Kasumi-1 (cell line): ENCODE measurements around the gene SPACDR.
A peak's percentile ranks its signal among the peaks of the same experiment; 100 is the strongest.

Experiments used
- DNase-seq, 2 experiments: peaks; one replicate each; lab custom pipeline; 2025; lab: John Stamatoyannopoulos, UW

The SPACDR gene

DNA sequence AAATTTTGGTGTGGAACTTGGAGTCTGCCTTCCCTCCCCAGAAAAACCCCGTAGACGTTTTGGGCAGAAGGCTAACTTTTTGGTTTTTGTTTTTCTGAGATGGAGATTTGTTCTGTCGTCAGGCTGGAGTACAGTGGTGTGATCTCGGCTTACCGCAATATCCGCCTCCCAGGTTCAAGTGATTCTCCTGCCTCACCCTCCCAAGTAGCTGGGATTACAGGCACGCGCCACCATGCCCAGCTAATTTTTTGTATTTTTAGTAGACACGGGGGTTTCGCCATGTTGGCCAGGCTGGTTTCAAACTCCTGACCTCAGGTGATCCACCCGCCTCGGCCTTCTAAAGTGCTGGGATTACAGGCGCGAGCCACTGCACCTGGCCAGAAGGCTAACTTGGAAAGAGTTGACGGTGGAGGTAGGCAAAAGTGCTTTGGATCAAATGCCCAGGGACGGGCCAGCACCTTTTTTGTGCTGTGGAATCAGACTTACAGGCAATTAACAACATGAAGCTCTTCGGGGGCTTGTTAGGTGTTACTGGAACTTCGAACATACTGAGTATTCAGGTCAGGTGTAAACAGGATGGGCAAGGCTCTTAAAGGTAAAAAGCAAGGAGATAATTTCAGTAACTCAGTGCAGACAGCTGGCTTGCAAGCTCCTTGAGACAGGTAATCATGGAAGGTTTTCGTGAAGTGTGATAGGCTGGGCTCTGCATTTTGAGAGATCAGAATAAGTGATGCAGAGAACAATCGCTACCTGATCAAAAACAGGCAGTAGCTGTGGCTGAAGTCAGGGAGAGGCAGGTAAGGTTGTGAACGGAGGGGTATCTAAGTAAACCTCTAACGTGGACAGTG is 29.5 kb downstream of the SPACDR start:
- DNase-seq = peak in 1 of 2 experiments; percentile 22

DNA sequence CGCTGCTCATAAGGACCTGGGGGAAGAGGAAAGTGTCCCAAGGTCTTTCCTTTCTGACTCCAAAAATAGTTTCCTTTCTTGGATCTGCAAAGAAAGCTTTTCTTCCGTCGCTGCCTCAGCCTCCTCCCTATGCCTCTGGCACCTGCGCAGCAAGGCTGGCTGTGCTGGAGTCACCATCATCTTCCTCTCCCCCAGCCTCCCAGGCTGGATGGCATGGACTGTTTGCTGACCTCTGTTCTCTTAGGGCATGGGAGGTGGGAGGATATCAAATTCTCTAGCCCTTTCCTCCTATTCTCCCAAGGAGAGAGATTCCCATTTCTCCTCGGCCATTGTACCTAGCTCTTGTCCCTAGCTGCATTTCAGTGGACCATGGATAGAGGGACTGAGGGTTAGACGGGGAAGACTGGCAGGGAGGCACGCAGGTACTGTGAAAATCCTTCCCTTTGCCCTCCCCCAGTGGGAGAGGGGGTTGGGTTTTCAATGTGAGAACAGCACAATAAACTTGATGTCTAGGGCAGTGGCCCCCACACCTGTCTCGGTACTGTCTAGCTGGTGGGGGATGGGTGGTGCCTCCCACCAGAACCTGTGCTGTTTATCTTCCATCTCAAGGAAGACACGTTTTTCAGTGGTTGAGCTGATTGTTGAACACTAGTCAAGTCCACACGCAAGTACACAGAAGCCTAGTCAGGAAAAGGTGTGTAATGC is 30.3 kb downstream of the SPACDR start:
- no peak for DNase-seq

DNA sequence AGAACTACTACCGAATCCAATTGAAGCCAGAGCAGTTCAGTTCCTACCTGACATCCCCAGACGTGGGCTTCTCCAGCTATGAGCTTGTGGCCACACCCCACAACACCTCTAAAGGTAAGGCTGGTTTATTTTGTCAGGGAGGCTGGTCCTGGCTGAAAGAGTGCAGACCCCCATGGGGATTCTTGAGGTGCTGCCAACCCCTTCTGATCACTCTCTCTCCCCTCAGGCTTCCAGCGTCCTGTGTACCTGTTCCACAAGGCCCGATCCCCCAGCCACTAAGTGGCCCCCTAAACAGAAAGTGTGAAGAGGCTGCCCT is 30.8 kb downstream of the SPACDR start:
- no peak for DNase-seq

DNA sequence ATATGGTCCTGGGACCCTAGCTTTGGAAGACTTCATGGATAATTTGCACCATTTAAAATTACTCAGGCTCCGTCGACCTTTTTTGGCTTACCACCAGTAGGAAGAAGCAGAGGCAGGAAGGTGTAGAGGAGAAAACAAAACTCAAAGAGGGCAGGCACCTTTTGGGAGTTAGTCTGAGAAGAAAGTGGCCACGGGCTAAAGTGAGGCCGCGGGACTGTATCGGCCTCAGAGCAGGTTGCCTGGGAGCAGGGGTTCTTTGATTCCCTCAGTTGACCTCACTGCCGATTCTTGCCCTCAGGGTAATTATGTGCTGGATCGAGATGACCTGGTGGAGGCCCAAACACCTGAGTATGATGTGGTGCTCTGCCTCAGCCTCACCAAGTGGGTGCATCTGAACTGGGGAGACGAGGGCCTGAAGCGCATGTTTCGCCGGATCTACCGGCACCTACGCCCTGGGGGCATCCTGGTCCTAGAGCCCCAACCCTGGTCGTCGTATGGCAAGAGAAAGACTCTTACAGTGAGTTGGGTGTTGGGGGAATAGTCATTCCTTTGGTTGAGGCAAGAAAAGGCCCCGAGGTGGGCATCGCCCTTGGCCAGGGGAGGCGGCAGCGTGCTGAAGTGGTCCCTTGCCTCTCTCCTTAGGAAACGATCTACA is 31.3 kb downstream of the SPACDR start:
- DNase-seq = no peak

DNA sequence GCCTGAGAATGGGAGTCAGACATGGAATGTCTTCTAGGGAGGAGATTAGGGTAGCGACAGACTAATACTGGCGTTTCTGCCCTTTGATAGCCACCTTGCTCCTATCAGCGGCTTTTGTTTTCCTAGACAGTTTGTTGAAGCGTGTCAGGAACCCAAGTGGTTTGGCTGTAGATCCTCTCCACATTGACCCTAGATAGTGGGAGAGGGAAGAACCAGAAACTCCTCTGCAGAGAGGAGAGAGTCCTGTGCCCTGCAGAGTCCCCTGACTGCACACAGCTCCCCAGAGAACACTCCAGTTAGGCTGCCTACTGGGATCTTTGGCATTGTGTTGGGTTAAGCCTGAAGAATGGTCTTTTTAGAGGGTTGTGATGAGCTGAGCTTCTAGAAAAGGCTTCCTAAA is 32.0 kb downstream of the SPACDR start:
- no peak for DNase-seq

DNA sequence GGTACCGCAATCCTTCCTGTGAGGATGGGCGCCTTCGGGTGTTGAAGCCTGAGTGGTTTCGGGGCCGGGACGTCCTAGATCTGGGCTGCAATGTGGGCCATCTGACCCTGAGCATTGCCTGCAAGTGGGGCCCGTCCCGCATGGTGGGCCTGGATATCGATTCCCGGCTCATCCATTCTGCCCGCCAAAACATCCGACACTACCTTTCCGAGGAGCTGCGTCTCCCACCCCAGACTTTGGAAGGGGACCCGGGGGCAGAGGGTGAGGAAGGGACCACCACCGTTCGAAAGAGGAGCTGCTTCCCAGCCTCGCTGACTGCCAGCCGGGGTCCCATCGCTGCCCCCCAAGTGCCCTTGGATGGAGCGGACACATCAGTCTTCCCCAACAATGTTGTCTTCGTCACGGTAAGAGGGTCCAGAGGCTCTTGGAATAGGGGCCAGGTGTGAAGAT is 32.7 kb downstream of the SPACDR start:
- no peak for DNase-seq

DNA sequence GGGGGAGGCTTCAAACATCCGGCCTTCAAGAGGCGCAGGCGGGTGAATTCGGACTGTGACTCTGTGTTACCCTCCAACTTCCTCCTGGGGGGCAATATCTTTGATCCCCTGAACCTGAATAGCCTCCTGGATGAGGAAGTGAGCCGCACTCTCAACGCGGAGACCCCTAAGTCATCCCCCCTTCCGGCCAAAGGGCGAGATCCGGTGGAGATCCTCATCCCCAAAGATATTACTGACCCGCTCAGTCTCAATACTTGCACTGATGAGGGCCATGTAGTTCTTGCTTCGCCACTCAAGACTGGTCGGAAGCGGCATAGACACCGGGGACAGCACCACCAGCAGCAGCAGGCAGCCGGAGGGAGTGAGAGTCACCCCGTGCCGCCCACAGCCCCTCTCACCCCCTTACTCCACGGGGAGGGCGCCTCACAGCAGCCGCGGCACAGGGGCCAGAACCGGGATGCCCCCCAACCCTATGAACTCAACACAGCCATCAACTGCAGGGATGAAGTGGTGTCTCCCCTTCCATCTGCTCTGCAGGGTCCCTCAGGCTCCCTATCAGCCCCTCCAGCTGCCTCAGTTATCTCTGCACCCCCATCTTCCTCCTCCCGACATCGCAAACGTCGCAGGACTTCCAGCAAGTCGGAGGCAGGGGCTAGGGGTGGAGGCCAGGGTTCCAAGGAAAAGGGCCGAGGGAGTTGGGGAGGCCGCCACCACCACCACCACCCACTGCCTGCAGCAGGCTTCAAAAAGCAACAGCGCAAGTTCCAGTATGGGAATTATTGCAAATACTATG is 33.4 kb downstream of the SPACDR start:
- peak in 1 of 2 experiments; percentile 32 for DNase-seq

DNA sequence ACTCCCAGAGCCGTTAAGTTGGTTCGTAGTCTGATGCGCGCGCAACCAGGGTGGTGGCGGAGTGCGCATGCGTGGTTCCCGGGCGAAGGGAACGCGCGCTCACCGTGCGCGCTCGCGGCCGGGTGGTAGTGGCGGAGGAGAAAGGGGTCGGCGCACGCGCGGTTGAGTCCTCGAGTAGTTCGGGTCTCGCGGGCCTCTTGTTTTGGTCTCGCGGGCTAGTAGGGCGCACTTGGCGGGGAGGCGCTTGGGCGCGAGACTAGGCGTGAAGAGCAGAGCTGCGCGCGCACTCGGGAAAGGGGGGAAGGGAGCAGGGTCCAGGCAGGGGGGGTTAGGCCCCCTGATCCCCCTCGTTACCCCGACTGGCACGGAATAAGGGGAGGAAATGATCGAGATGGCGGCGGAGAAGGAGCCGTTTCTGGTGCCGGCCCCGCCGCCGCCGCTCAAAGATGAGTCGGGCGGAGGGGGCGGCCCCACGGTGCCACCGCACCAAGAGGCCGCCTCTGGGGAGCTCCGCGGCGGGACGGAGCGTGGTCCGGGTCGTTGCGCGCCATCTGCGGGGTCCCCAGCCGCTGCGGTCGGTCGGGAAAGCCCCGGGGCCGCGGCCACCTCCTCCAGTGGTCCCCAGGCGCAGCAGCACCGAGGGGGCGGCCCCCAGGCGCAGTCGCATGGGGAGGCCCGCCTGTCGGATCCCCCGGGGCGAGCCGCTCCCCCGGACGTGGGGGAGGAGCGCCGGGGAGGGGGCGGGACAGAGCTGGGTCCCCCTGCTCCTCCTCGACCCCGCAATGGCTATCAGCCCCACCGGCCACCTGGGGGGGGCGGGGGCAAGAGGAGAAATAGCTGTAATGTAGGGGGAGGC is 34.2 kb downstream of the SPACDR start, which contains the start of gene MEPCE:
MEPCE (plus strand) TSS at position 195 of the 856 bp plus-strand sequence; CDS start at position 383, 188 bp downstream.
- DNase-seq = peak; percentile 73 to 80

DNA sequence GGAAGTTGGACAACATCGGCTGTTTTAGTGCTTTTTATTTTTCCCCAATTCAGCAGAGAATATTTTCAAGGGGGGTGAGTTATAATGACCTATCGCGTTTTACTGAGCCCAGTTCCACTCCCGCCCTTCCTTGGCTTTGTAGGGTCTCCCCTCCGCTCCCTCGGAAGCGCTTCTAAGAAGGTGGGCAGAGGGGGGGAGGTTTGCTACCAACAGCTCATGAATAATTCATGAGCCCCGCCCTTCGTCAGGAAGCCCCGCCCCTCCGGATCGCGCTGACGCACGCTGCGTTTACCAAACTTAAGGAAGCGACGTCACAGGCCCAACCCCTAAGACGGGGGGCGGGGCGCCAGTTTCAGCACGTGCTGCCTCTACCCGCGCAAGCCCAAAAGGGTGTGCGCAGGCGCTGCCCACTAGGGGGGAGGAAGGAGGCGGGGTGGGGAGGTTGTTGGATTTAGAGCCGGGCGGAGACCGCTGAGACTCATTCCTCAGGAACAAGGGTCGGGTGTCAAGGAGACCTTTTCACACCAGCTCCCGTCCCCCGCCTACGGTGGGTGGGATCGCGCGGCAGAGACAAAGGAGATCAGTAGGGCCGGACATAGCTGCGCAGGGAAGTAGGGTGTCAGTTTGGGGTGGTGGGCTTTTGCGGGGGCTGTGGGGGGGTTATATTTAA is 35.0 kb downstream of the SPACDR start:
- peak; percentile 98 to 99 for DNase-seq

DNA sequence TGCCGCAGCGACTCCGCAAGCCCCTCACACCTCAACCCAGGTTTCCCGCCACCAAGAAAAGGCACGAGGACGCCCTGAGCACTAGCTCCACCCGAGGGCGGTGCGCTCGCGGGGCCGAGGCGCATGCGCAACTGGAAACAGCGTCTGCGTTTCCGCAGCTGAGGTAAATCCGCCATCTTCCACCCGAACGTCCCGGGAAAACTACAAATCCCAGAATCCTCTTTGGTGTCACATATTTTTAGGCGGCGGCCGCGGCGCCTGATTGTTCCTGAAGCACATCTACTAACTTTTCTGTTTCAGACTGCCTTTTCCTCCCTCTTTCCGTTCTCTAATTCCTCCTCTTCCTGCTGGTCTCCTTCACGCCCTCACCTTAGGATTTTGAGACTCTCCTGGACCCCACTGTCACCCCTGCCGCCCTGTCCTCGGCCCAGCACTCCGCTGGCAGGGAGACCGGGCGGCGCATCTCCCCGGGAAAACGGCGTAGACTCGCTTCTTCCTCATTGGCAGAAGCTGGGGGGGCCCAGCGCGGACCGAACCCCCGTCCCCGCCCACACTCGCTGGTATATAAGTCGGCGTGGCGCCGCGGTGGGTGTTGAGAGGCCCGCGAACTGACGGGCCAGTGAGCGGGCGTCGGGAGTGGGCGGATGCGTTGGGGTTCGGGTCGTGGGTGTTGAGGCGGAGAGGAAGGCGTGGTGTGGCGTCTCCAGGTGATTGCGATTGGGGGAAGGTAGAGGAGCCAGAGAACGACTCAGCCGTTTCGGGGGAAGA is 35.7 kb downstream of the SPACDR start, which contains the start of gene ZCWPW1:
ZCWPW1 (minus strand) TSS at position 505 of the 768 bp plus-strand sequence. CDS start 8,054 bp downstream, outside the sequence.
- peak; percentile 91 to 93 for DNase-seq

DNA sequence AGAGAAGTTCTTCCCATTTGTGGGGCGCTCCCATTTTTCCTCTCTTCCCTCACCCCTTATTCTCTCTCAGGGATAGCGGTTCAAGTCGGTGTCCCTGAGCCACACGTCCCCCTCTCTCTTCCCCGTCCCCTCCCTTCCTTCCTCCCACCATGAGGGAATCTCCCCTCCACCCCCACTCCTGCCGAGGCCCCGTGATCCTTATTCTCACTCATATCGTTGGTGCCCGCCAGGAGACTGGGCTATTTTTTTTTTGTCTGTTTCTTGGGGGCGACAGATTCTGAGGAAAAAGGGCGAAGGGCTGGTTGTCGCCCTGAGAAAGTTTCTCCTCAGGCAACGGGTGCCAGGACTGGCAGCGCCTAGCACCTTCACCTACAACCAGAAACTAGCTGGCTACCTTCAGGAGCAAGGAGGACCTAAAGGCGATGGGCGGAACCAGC is 36.3 kb downstream of the SPACDR start:
- no peak for DNase-seq

DNA sequence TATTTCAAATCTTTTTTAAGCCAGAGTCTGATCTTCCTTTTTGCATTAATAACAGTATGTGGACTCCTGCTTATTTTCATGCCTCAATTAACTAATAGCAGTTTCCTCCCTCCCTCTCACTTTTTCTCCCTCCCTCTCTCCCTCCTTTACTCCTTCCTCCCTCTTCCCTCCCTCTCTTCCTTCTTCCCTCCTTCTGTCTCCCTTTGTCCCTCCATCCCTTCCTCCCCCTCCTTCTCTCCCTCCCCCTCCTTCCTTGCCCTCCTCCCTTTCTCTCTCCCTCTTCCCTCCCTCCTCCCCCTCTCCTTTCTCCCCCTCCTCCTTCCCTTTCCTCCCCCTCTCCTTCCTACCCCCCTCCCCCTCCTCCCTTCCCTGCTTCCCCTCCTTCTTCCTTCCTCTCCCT is 37.5 kb downstream of the SPACDR start:
- no peak for DNase-seq

DNA sequence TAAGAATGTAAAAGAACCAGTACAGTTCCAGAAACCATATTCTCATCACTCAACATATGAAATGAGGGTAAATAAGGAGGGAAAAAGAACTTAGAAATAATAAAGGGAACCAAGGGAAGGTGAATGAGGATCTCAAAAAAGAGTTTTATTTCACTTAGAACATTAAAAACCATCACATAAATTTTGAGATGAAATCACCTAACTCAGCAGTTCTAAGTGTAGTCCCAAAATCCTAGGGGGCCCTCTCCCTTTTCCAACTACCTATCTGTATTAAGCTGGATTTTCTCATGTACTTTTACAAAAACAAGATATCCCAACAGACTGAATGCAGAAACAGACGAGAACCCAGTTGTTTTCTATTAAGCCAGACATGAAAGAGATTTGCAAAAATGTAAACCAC is 38.7 kb downstream of the SPACDR start:
- DNase-seq = no peak

DNA sequence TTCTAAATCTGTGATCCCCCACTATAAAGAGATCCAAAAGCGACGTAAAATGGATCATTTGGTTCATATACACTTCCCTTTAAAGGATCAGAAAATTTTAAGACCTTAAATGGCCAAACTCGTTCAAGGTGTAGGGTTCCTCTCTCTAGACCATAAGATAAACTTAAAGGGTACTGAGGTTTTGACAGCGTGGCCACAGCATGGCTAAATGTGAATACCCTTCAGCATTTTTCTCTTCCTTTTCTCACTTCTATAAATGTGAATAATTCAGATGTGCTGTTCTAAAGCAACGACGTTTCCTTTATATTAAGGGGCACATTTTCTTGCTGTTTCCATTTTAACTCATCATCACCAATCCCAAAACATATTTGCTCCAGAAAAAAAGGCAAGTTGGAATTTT is 40.7 kb downstream of the SPACDR start:
- no peak for DNase-seq

DNA sequence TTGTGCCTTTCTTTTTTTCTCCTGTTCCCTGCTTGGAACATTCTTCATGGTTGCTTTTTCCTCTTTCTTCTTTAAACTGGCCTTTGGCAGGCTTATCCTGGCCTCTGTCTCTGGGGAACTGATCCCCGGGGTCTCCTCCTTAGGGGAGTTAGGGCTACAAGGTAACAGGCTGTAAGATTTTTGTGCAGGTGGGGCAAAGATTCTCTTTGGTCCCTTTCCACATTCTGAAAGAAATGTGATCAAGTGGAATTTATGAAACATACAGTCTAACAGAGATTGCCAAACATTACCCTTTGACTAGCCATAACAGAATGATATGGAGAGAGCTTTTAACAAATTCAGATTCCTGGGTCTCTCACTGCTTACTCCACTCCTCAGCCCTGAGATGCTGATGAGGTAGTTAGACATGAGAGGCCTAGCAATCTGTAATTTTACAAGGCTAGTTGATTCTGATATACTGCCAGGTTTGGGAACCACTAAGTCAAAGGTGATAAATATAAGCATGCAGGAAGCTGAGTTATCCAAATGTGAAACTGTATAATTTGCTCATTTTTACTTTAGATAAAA is 44.3 kb downstream of the SPACDR start:
- no peak for DNase-seq

DNA sequence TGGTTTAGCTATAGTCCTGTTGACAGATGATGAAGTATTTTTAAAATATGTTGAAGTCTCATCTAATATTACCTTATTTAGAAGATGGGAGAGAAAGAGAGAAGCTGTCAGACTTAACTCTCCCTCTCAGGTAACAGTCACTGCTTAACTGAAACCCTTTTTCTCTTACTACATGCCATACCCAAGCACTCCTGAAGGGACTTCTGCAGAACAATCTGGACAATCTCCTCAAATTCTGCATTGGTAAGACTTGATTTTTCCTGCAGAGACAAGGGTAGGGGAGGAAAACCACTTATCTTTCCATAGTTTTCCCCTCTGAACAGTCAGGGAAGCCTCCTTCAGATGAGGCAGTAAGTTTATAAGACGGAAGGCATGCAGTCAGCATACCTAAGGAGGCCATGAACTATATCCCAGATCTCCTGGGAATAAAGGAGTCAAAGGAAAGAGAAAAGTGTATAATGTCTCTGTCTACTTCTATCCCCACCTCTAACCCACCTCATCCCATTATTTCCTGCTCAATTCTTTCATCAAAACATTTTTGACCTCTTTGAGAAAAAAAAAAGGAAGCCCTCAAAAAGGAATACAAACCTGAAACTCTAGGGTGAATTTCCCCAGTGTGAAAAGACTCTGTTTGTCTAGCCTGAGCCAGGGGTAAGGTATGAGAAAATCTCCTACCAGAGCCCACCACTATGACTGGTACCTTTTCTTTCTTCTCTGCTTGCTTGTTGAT is 45.0 kb downstream of the SPACDR start:
- peak; percentile 6 to 8 for DNase-seq

DNA sequence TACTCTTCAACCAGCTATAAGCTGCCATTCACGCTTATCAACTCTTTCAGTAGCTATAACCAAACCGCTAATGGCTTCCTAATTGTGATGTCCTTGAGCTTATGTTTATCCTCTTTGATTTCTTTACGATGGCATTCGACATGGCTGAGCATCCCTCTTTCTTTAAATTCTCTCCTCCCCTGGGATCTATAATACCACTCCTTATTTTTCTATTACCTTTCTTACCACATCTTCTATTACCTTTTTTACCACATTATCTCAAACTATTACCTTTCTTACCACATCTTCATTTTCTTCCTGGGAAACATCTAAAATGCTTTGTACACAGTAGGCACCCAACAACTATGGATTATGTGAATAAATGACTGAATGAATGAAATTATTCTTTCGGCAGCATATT is 48.6 kb downstream of the SPACDR start:
- no peak for DNase-seq

DNA sequence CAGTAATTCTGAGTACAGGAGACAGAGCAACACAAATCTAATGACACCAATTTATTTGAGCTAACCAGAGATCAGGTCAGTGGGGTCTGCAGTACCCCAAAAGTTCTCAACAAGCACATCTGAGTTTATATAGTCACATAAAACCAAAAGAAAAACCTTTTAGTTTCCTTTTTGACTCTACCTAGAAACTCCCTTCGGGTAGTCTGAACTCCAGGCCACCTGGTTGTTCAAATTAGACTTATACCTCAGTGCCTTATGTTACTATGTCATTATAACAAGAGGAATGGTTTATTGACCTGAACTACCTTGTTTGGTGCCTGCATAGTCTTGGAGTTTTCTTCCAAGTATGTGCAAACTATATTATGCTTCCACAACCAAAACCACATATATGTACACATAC is 50.2 kb downstream of the SPACDR start:
- DNase-seq = no peak
